GM15510 (cell line): ENCODE data around the gene XIRP2.

Source experiments
- POLR2A ChIP-seq: IDR thresholded peaks from 3 replicates; pipeline ENCODE4 v1.6.1; 2011; ENCODE audit warnings: borderline replicate concordance; ENCODE audit not compliant: insufficient read length; ENCODE audit errors: extremely low read depth

The XIRP2 gene

GRCh38 chr2:167293943-167294775, 405.9 kb downstream of the XIRP2 start:
- TF ChIP-seq POLR2A: no peak

GRCh38 chr2:167294776-167295140, 406.5 kb downstream of the XIRP2 start:
- no peak for TF ChIP-seq POLR2A

- TF ChIP-seq POLR2A: no peak
These were observed 409.0 kb downstream of the XIRP2 start for GRCh38 chr2:167297292-167297691.

GRCh38 chr2:167298017-167298416, 409.7 kb downstream of the XIRP2 start:
- TF ChIP-seq POLR2A: no peak
